Measurements from ENCODE around the gene ATAD1.
"Not testable (repeated sequence)": the region's sequence is repeated elsewhere in the genome, so short reads cannot be mapped to it uniquely, and the experiment has no call there.

The ATAD1 gene

GRCh38 chr10:87817609-87818504, at the start of gene ATAD1:
Gene ATAD1 (minus strand): TSS chr10:87818226. CDS start chr10:87814599, 3,627 bp downstream.
- peak; percentile 47 to 81 (median 74) for DNase-seq (ENCODE audit: low read depth in 4 of 4, low spot score in 1 of 4)

- DNase-seq (ENCODE audit: low read depth in 4 of 4, low spot score in 1 of 4): no peak
These were observed 49.4 kb upstream of the ATAD1 start for GRCh38 chr10:87867453-87867852.

GRCh38 chr10:87866412-87866974, 48.5 kb upstream of the ATAD1 start:
- DNase-seq (ENCODE audit: low read depth in 4 of 4, low spot score in 1 of 4): no peak

- no peak for DNase-seq (ENCODE audit: low read depth in 4 of 4, low spot score in 1 of 4)
These were observed 47.3 kb upstream of the ATAD1 start for GRCh38 chr10:87865241-87865881.

- no peak for DNase-seq (ENCODE audit: low read depth in 4 of 4, low spot score in 1 of 4)
These were observed 46.6 kb upstream of the ATAD1 start for GRCh38 chr10:87864496-87865059.

- peak in 1 of 4 experiments; percentile 12 for DNase-seq (ENCODE audit: low read depth in 4 of 4, low spot score in 1 of 4)
These were observed 46.0 kb upstream of the ATAD1 start for GRCh38 chr10:87863951-87864495.

GRCh38 chr10:87863053-87863943, 45.3 kb upstream of the ATAD1 start, which contains the start of the genes KLLN and PTEN:
Gene KLLN (minus strand): TSS chr10:87863533. CDS start chr10:87862487, 1,046 bp downstream.
Gene PTEN (plus strand): TSS chr10:87863625. CDS start chr10:87864470, 845 bp downstream.
- DNase-seq (ENCODE audit: low read depth in 4 of 4, low spot score in 1 of 4): peak; percentile 44 to 73 (median 63)

GRCh38 chr10:87862679-87863052, 44.6 kb upstream of the ATAD1 start:
- peak in 1 of 4 experiments; percentile 54 for DNase-seq (ENCODE audit: low read depth in 4 of 4, low spot score in 1 of 4)

- DNase-seq (ENCODE audit: low read depth in 4 of 4, low spot score in 1 of 4): peak; percentile 75 to 89 (median 85)
These were observed 44.1 kb upstream of the ATAD1 start for GRCh38 chr10:87861953-87862678.

- no peak for DNase-seq (ENCODE audit: low read depth in 4 of 4, low spot score in 1 of 4)
These were observed 43.5 kb upstream of the ATAD1 start for GRCh38 chr10:87861566-87861952.

- DNase-seq (ENCODE audit: low read depth in 4 of 4, low spot score in 1 of 4): no peak
These were observed 42.9 kb upstream of the ATAD1 start for GRCh38 chr10:87860816-87861403.

- no peak for DNase-seq (ENCODE audit: low read depth in 4 of 4, low spot score in 1 of 4)
These were observed 42.2 kb upstream of the ATAD1 start for GRCh38 chr10:87860156-87860795.

- not testable (repeated sequence) for DNase-seq (ENCODE audit: low read depth in 4 of 4, low spot score in 1 of 4)
These were observed 37.6 kb upstream of the ATAD1 start for GRCh38 chr10:87855665-87856064.

GRCh38 chr10:87855247-87855646, 37.2 kb upstream of the ATAD1 start:
- not testable (repeated sequence) for DNase-seq (ENCODE audit: low read depth in 4 of 4, low spot score in 1 of 4)

GRCh38 chr10:87852089-87852488, 34.1 kb upstream of the ATAD1 start:
- no peak for DNase-seq (ENCODE audit: low read depth in 4 of 4, low spot score in 1 of 4)

- DNase-seq (ENCODE audit: low read depth in 4 of 4, low spot score in 1 of 4): peak in 2 of 4 experiments; percentile 7 to 31
These were observed 32.7 kb upstream of the ATAD1 start for GRCh38 chr10:87850742-87851205.

GRCh38 chr10:87849001-87849400, 31.0 kb upstream of the ATAD1 start:
- DNase-seq (ENCODE audit: low read depth in 4 of 4, low spot score in 1 of 4): no peak

- DNase-seq (ENCODE audit: low read depth in 4 of 4, low spot score in 1 of 4): no peak
These were observed 29.5 kb upstream of the ATAD1 start for GRCh38 chr10:87847550-87847949.
